Measurements from ENCODE around the gene ACAD10.
"Not testable (repeated sequence)": the region's sequence is repeated elsewhere in the genome, so short reads cannot be mapped to it uniquely, and the experiment has no call there.

ACAD10 gene

DNA sequence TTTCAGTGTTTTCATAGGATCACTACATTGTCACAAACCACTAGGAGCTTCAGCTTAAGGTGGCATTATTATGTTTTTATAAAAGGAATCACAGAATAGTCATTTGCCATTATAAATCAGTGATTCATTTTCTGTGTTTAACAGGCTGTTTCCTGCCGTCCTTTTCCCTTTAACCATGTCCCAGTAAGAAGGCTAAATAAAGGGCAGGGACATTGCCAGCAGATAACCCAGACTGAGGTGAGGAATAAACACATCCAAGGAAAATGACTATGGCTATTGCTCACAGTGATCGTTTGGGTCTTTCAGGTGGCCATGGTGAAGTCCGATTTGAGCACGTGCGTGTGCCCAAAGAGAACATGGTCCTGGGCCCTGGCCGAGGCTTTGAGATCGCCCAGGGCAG is 63.0 kb downstream of the ACAD10 start:
- Mint-ChIP-seq H3K27me3 (no peaks in the 10 kb centered on the region), H3K9me3 (no peaks in the 10 kb centered on the region), H3K4me1 (no peaks in the 10 kb centered on the region), H3K36me3 (peaks cover 8% of the 10 kb centered on the region), H3K27ac (no peak overlapping the region), H3K4me3 (no peak overlapping the region)
- no peak for DNase-seq
- CTCF ChIA-PET = no interaction called here

DNA sequence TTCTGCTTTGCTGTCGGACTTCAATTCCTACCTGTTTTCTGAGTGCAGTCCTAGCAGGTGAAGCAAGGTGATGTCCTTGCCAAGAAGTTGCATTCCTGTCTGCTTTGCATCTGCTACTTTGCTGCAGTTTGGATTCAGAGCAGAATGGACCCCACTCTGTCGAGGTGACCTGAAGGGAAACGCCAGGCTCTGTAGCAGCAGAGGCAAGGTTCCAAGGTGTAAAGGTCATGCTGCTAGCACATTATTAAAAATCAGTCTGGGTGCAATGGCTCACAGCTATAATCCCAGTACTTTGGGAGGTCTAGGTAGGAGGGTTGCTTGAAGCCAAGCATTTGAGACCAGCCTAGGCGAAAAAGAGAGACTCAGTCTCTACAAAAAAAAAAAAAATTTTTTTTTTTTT is 63.5 kb downstream of the ACAD10 start:
- CTCF ChIA-PET = no interaction called here
- Mint-ChIP-seq H3K27me3 (no peaks in the 10 kb centered on the region), H3K36me3 (peaks cover 8% of the 10 kb centered on the region)

DNA sequence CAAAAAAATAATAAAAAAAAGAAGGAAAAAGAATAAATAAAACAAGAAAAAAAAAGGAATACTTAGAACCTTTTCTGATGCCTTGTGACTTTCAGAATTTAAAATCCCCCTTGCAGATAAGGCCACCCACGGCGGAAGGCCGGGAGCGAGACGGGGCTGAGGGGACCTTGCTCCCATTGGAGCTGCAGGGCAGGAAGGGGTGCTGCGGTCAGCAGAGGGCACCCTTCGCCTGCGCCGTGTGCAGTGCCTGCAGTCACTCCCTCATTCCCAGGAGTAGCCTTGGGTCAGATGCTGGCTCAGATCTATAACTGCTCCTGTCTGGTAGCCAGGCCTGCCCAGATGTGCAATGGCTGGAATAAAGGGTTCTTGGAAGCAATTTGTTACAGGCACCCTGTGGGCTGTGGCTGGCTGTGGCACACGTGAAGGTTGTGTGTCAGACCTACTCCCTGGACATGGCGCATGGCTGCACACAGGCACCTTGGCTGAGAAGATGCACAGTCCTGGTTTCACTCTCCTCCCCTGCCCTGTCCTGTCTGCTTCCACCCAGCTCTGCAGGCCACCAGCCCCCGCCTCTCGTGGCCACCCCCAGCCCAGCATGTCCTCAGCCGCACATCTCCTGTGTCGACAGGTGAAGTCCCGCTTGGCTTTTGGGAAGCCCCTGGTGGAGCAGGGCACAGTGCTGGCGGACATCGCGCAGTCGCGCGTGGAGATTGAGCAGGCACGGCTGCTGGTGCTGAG is 67.5 kb downstream of the ACAD10 start:
- H3K4me3 Mint-ChIP-seq = no peak overlapping the region
- H3K27ac Mint-ChIP-seq = no peak overlapping the region
- CTCF ChIA-PET = interaction anchor here (0.9 to 3.2 kb wide), 5 partner anchors 9 to 66 kb away, joined by 3 to 33 read pairs (median 4); no protein-coding TSS in a partner anchor
- peaks cover 7% of the 10 kb centered on the region for H3K36me3 Mint-ChIP-seq
- H3K27me3 Mint-ChIP-seq = no peaks in the 10 kb centered on the region
- no peaks in the 10 kb centered on the region for H3K9me3 Mint-ChIP-seq
- DNase-seq = no peak
- peaks cover 12% of the 10 kb centered on the region for H3K4me1 Mint-ChIP-seq

More for the DNA sequence above, 63.5 kb downstream of the ACAD10 start:
- no peak overlapping the region for H3K27ac Mint-ChIP-seq
- DNase-seq = no peak
- no peaks in the 10 kb centered on the region for H3K4me1 Mint-ChIP-seq
- no peaks in the 10 kb centered on the region for H3K9me3 Mint-ChIP-seq
- H3K4me3 Mint-ChIP-seq = no peak overlapping the region

DNA sequence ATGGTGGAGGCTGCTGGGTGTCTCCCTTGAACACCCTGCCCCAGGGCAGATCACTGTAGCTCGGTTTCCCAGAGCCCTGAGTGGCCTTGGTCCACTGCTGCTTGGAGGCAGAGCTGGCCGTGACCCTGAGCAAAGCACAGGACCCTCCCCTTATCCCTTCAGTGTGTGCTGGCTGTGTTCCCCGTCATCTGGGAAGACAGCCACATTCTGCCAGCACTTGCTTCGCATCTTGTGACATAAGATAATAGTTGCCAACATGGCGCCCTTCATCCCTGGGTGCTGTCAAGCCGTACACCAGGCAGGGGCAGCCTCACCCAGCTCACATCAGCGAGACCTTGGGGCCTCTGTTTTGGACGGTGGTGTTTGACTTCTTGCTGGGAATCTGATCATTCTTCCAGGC is 68.8 kb downstream of the ACAD10 start:
- CTCF ChIA-PET = interaction anchor here (0.8 to 3.2 kb wide), 4 partner anchors 8 to 61 kb away, joined by 3 to 33 read pairs (median 8); no protein-coding TSS in a partner anchor
- Mint-ChIP-seq H3K9me3 (no peaks in the 10 kb centered on the region), H3K27me3 (peaks cover 3% of the 10 kb centered on the region), H3K36me3 (peaks cover 3% of the 10 kb centered on the region), H3K4me1 (peaks cover 22% of the 10 kb centered on the region), H3K4me3 (no peak overlapping the region), H3K27ac (no peak overlapping the region)
- DNase-seq = no peak

DNA sequence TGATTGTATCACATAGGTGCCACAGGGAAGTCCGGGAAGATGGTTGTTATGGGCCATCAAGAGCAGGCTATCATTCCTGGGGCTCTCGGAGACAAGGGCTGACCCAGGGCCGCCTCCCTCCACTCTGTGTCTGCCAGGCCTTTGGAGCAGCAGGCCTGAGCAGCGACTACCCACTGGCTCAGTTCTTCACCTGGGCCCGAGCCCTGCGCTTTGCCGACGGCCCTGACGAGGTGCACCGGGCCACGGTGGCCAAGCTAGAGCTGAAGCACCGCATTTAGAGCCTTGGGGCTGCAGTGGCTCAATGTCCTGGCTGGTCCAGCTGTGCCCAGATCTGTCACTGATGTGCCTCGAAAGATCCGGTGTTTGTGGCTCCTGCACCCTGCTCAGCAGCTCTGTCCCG is 70.3 kb downstream of the ACAD10 start:
- Mint-ChIP-seq H3K36me3 (peaks cover 3% of the 10 kb centered on the region), H3K9me3 (no peaks in the 10 kb centered on the region), H3K4me3 (no peak overlapping the region), H3K27me3 (peaks cover 13% of the 10 kb centered on the region), H3K27ac (no peak overlapping the region), H3K4me1 (peaks cover 23% of the 10 kb centered on the region)
- CTCF ChIA-PET = no interaction called here
- no peak for DNase-seq

DNA sequence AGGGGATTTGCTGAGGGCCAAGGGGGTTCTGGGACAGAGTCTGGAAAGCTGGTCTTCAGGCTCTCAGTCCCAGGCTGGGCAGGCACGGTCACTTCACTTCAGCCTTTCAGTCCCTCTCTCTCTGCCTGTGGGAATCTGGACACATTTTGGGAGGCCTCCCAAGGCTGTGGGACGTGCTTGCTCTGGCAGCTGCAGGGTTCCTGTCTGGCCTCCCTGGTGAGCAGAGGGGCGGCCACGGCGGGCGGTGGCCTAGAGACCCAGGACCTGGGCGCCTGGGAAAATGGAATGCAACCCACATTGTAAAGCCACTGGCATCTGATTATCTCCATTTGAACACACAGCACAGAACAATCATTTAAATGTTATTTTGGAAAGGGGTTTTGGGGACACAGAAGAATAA is 70.8 kb downstream of the ACAD10 start:
- Mint-ChIP-seq H3K27me3 (peaks cover 17% of the 10 kb centered on the region), H3K4me3 (no peak overlapping the region), H3K36me3 (peaks cover 3% of the 10 kb centered on the region), H3K4me1 (peaks cover 23% of the 10 kb centered on the region), H3K27ac (no peak overlapping the region), H3K9me3 (no peaks in the 10 kb centered on the region)
- DNase-seq = no peak
- CTCF ChIA-PET = interaction anchor here (1.0 kb wide), 1 partner anchor 56 kb away, joined by 3 read pairs; no protein-coding TSS in a partner anchor

DNA sequence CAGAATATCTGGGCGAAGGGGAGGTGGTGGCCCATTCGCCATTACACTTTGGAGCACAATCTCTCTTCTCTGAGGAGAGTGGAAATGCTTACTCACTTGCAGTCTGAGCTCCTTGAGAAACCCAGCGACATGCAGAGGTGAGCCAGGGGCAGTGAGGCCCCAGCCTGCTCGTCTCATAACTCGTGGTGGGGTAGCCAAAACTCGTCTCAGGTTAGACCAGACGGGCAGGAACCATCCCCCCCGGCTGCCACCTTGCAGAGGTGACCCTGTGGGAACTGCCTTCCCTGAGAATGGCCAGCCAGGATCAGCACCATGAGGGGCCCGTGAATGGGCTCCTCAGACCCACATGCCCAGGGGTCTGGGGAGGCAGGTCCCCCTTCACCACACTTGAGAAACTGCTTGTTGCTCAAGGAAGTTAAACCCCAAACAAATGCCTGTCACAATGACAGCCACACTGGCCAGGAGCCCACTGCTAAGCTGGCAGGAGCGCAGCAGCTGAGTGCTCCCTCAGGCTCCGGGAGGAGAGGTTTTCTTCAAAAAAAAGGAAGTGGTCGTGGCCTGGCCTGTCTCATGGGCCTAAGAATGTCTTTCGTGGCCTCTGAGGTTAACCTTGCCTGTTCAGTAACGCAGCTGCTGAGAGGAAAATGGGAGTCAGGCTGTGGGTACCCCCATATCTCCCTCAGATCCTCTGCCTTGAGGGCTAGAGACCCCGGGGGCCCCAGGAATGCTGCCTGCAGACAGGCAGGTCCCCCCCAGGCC is 71.7 kb downstream of the ACAD10 start:
- Mint-ChIP-seq H3K27ac (peak overlapping the region; percentile 51), H3K4me1 (peaks cover 23% of the 10 kb centered on the region), H3K27me3 (peaks cover 26% of the 10 kb centered on the region), H3K36me3 (peaks cover 3% of the 10 kb centered on the region), H3K4me3 (no peak overlapping the region), H3K9me3 (no peaks in the 10 kb centered on the region)
- peak; percentile 37 for DNase-seq
- CTCF ChIA-PET = interaction anchor here (1.0 kb wide), 1 partner anchor 55 kb away, joined by 3 read pairs; no protein-coding TSS in a partner anchor

DNA sequence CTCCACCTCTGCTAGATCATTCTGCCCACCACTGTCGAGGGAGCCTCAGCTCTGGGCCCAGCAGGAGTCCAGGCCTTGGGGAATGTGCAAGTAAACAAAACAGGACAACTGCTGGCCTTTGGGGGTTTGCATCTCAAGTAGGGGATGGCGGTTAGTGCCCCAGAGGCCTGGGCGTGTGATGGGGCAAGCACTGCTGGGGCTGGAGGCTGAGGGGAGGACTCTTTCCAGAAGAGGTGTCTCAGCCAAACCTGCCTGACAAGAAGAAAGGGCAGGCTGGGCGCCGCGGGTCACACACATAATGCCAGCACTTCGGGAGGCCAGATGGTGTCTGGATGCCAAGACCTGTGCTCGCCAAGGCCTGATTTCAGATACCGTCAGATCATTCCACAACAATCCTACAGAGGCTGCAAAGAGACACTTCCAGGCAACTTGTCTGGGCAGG is 72.3 kb downstream of the ACAD10 start:
- Mint-ChIP-seq H3K4me3 (no peak overlapping the region), H3K27ac (no peak overlapping the region), H3K4me1 (peaks cover 23% of the 10 kb centered on the region), H3K36me3 (peaks cover 3% of the 10 kb centered on the region), H3K27me3 (peaks cover 32% of the 10 kb centered on the region), H3K9me3 (no peaks in the 10 kb centered on the region)
- no peak for DNase-seq
- CTCF ChIA-PET = no interaction called here

DNA sequence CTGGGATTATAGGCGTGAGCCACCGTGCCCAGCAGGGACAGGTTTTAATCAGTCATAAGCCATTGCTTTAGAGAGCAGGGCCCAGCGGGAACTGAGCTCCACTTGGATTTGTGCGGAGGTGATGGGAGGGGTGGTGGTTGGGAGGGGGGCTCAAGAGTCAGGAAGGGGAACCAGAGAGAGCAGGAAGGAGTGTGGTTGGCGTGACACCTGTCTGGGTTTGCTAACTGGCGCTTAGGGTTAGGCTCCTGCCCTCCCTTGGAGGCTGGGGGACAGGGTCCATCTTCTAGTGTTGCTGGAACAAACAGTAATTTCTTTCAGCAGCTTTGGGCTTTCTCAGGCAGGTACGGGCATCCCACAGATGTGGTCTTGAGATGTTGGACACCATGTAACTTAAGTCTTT is 73.4 kb downstream of the ACAD10 start:
- no peak for DNase-seq
- peaks cover 42% of the 10 kb centered on the region for H3K27me3 Mint-ChIP-seq
- no peaks in the 10 kb centered on the region for H3K9me3 Mint-ChIP-seq
- no peak overlapping the region for H3K4me3 Mint-ChIP-seq
- peaks cover 23% of the 10 kb centered on the region for H3K4me1 Mint-ChIP-seq
- H3K27ac Mint-ChIP-seq = no peak overlapping the region
- H3K36me3 Mint-ChIP-seq = peaks cover 3% of the 10 kb centered on the region
- CTCF ChIA-PET = no interaction called here

DNA sequence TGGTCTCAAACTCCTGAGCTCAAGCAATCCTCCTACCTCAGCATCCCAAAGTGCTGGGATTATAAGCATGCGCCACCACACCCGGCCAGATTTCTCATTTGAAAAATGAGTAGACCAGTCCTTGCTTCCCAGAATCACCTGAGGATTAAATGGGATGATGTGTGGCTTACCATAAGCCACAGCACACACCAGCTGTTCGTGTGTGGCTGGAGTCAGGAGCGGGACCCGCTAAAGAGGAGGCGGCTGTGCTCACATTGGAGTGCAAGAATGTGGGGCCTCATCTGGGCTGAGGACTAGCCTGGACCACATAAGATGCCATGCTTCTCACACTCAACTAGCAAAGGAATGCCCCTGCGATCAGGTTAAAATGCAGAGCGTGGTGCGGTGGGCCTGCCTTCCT is 74.1 kb downstream of the ACAD10 start:
- CTCF ChIA-PET = interaction anchor here (1.3 kb wide), 1 partner anchor 53 kb away, joined by 3 read pairs; no protein-coding TSS in a partner anchor
- H3K27ac Mint-ChIP-seq = no peak overlapping the region

DNA sequence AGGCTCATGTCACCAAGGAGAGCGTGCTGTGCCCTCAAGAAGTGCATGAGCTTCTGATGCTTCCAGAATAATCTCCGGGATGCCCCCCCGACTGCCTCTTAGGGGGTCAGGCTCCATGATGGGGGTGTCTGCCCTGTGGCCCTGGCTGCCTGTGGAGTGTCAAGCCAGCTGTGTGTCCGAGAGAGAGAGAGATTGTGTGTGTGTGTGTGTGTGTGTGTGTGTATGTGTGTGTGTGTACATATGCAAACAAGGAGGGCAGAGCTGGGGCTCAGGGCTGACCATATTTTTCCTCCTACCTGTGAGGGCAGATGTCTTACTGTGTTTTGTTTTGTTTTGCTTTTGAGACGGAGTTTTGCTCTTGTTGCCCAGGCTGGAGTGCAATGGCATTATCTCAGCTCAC is 75.2 kb downstream of the ACAD10 start:
- H3K4me1 Mint-ChIP-seq = peaks cover 23% of the 10 kb centered on the region
- peaks cover 60% of the 10 kb centered on the region for H3K27me3 Mint-ChIP-seq
- no peak overlapping the region for H3K4me3 Mint-ChIP-seq
- H3K9me3 Mint-ChIP-seq = no peaks in the 10 kb centered on the region
- no peak overlapping the region for H3K27ac Mint-ChIP-seq
- DNase-seq = no peak
- CTCF ChIA-PET = interaction anchor here (1.3 kb wide), 1 partner anchor 52 kb away, joined by 3 read pairs; no protein-coding TSS in a partner anchor
- no peaks in the 10 kb centered on the region for H3K36me3 Mint-ChIP-seq

More for the DNA sequence above, 74.1 kb downstream of the ACAD10 start:
- H3K4me1 Mint-ChIP-seq = peaks cover 23% of the 10 kb centered on the region
- peaks cover 3% of the 10 kb centered on the region for H3K36me3 Mint-ChIP-seq
- no peak for DNase-seq
- H3K27me3 Mint-ChIP-seq = peaks cover 49% of the 10 kb centered on the region
- H3K4me3 Mint-ChIP-seq = no peak overlapping the region
- no peaks in the 10 kb centered on the region for H3K9me3 Mint-ChIP-seq

DNA sequence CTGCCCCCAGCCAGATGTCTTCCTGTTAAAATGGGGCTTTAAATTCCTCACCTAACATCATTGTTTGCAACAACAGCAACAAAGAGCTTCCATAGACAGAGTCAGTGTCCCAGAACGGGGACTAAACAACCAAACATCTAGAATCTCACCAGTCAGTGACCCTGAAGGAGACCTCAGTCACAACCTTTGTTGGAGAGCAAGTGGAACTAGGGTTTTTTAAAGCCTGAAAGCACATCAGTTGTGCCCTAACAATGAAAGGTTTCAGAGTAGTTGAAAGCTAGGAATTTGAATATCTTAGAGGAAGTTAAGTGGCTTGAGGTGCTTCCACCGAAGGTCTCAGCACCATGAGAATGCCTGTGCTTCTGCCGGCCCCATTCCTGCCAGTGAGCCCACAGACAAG is 75.9 kb downstream of the ACAD10 start:
- Mint-ChIP-seq H3K36me3 (peaks cover 3% of the 10 kb centered on the region), H3K4me1 (peaks cover 27% of the 10 kb centered on the region), H3K27me3 (peaks cover 66% of the 10 kb centered on the region), H3K4me3 (no peak overlapping the region), H3K9me3 (no peaks in the 10 kb centered on the region), H3K27ac (peak overlapping the region; percentile 73)
- no peak for DNase-seq
- CTCF ChIA-PET = no interaction called here

DNA sequence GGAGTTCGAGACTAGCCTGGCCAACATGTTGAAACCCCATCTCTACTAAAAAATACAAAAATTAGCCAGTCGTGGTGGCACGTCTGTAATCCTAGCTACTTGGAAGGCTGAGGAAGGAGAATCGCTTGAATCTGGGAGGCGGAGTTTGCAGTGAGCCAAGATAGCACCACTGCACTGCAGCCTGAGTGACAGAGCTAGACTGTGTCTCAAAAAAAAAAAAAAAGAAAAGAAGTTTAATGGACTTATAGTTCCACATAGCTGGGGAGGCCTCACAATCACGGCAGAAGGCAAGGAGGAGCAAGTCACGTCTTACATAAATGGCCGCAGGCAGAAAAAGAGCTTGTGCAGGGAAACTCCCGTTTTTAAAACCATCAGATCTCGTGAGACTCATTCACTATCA is 77.7 kb downstream of the ACAD10 start:
- Mint-ChIP-seq H3K27me3 (peaks cover 84% of the 10 kb centered on the region), H3K4me1 (peaks cover 21% of the 10 kb centered on the region)
- H3K36me3 Mint-ChIP-seq, H3K9me3 Mint-ChIP-seq, H3K4me3 Mint-ChIP-seq, H3K27ac Mint-ChIP-seq, DNase-seq: not testable (repeated sequence)
- CTCF ChIA-PET = interaction anchor here (1.5 kb wide), 1 partner anchor 10 kb away, joined by 4 read pairs; no protein-coding TSS in a partner anchor

DNA sequence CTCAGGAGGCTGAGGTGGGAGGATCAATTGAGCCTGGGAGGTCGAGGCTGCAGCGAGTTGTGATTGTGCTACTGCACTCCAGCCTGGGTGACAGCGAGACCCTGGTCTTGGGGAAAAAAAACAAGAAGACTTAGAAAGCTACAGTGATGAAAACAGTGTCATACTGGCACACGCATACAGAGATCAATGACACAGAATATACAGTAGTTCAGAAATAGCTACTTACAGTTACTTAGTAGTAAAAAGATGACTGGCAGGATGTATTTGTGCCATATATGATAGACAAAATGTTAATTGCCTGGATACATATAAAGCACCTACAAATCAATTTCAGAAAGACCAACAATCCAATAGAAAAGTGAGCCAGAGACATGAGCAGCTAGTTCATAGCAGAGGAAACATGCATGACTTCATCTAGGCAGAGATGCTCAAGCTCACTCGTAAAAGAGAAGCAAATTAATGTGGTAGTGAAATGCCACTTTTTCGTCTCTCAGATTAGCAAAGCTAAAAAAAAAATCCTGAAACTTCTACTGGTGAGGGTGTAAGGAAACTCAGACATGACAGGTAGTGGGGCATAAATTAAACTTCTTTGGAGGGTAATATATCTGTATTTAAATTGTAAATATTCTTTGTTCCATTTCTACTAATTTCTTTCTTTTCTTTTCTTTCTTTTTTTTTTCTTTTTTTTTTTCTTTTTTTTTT is 78.4 kb downstream of the ACAD10 start:
- no peak for DNase-seq
- H3K27ac Mint-ChIP-seq = no peak overlapping the region
- H3K9me3 Mint-ChIP-seq = no peaks in the 10 kb centered on the region
- H3K4me3 Mint-ChIP-seq = no peak overlapping the region
- peaks cover 16% of the 10 kb centered on the region for H3K4me1 Mint-ChIP-seq
- H3K36me3 Mint-ChIP-seq = peaks cover 3% of the 10 kb centered on the region
- CTCF ChIA-PET = interaction anchor here (0.8 kb wide), 1 partner anchor 45 kb away, joined by 3 read pairs; no protein-coding TSS in a partner anchor
- peaks cover 87% of the 10 kb centered on the region for H3K27me3 Mint-ChIP-seq

Data from activated naive CD4-positive, alpha-beta T cell treated with anti-CD3 and anti-CD28 coated beads, Interleukin-2, amount 10 ng/mL, durations not matched to agents 7 days and 5 days (primary cell).